Heart left ventricle (tissue), 16 donors: Measurements from ENCODE around the gene EHF. TPM values are rescaled to one million over a fixed set of nuclear protein-coding genes. Genes with fewer than 3 reads are reported as not detected.
A peak's percentile ranks its signal among the peaks of the same experiment; 100 is the strongest.

Experiments used
- ATAC-seq, 4 donors: fragments of 200-7000 bp; cut with Tn5 transposase; one replicate each; pipeline ENCODE4 v1.9.1; 2020 to 2022; ENCODE audit warnings: moderate library complexity in 4 of 4, mild to moderate bottlenecking in 3 of 4, moderate number of reproducible peaks in 1 of 4
- DNase-seq, 5 donors: peaks; one replicate each; pipeline ENCODE4 v3.0.0-alpha.2; 2020
- H3K27ac ChIP-seq, 12 donors: fragments of 200-600 bp; sonication (generic) in 4 of 12; one replicate each; pipeline versions ENCODE4 v1.5.0 to v1.8.0; 2016 to 2022; ENCODE audit warnings: mild to moderate bottlenecking in 2 of 12
- H3K27me3 ChIP-seq, 9 donors: fragments of 200-600 bp; sonication (generic) in 2 of 9; one replicate each; pipeline versions ENCODE4 v1.5.1 to v1.8.0; 2016 to 2022; ENCODE audit warnings: mild to moderate bottlenecking in 3 of 9
- H3K36me3 ChIP-seq, 9 donors: fragments of 200-600 bp; sonication (generic) in 2 of 9; one replicate each; pipeline versions ENCODE4 v1.5.0 to v1.8.0; 2018 to 2022; ENCODE audit warnings: mild to moderate bottlenecking in 2 of 9
- H3K4me1 ChIP-seq, 12 donors: fragments of 200-600 bp; sonication (generic) in 4 of 12; one replicate each; pipeline versions ENCODE4 v1.5.0 to v1.8.0; 2016 to 2022; ENCODE audit warnings: mild to moderate bottlenecking in 3 of 12
- H3K4me3 ChIP-seq, 12 donors: fragments of 200-600 bp; sonication (generic) in 4 of 12; one replicate each; pipeline versions ENCODE4 v1.5.0 to v1.8.0; 2017 to 2022; ENCODE audit warnings: mild to moderate bottlenecking in 9 of 12, moderate library complexity in 4 of 12
- H3K9me3 ChIP-seq, 12 donors: fragments of 200-600 bp; sonication (generic) in 4 of 12; one replicate each; pipeline versions ENCODE4 v1.5.0 to v1.8.0; 2016 to 2022; ENCODE audit warnings: mild to moderate bottlenecking in 1 of 12
- CTCF ChIP-seq, 12 donors: fragments of 200-600 bp; sonication (generic) in 4 of 12; IDR thresholded peaks; one replicate each; pipeline versions ENCODE4 v1.5.0 to v1.8.0; 2018 to 2022; ENCODE audit warnings: antibody characterized with exemption in 12 of 12, mild to moderate bottlenecking in 5 of 12
- POLR2A ChIP-seq, 2 donors: fragments of 450-650 bp; IDR thresholded peaks; one replicate each; pipeline ENCODE4 v1.6.1; 2017; ENCODE audit warnings: antibody characterized with exemption in 2 of 2, mild to moderate bottlenecking in 2 of 2, moderate library complexity in 2 of 2
- WGBS, 4 donors: extraction: QIAGEN DNeasy Blood & Tissue Kit in 2 of 4; methylation state at CpG; one replicate each; pipeline versions ENCODE4 v1.1.5 to v1.1.7; 2013 to 2018; 5-methylcytosine and 5-hydroxymethylcytosine counted together
- intact Hi-C, 10 donors: fragments of 100-400 bp; cut with DNase I; formaldehyde crosslinking; loops; one replicate each; pipeline versions ENCODE4 v1.11.1 to v1.14.2; 2022
- polyA plus RNA-seq, 2 donors: library from polyadenylated mRNA; stranded (reverse); fragments of 200-250 nt; gene quantifications; one replicate each; pipeline ENCODE4 v1.2.3, GENCODE V29; 2013
- total RNA-seq, 9 donors: library from RNA; depleted of rRNA in 2 of 9; stranded (reverse); fragments of >200 nt in 2 of 9; fragmentation: NEBNext Ultra II Directional in 3 of 9; extraction: Animal tissue kit (Norgen Biotek cat#: 25700) in 3 of 9; gene quantifications; one replicate each; pipeline versions ENCODE4 v1.1.0 to v1.2.4, GENCODE V29; 2016 to 2023
- donor health status: ischemic (EF 13 %, LVEDD 7.1; RV severe dilation, severe dysfunction).
- donor health status: healthy with polysubstance abuse.
- donor health status: DM: no; HTN: yes; CAD: no.
- donor health status: DM: no; HTN: no; CAD: no.
- donor health status: ischemic (EF 25% LVEDD 6.9; RV normal size, moderate dysfunction).
- donor health status: ischemic (EF 25% LVEDD 5.7; RV mildly dilated, moderate dysfunction).
- donor health status: healthy.
- donor health status: DM: yes; HTN: yes; CAD: no.
- donor health status: ischemic (EF 35%, LVEDD 5.7; RV mildly dilated, moderate dysfunction).
- donor health status: nonischemic (EF 11% LVEDD 7.7; RV severe dilation, severe dysfunction).
- donor health status: DM: yes; HTN: yes; CAD: no.
- donor health status: PGD.
- donor health status: ischemic (EF 29% LVEDD 5.4; RV normal size, mild dysfunction).
- donor health status: nonischemic (EF 23%, LVEDD 6.1; RV moderate dilation, normal function).

Gene EHF
- total and polyA plus RNA-seq, 11 donors: 0.19 to 1.9 (median 0.67) TPM

- peaks cover 0 to 8% (median 0%) of the 10 kb centered on the region in 12 donors for H3K4me1 ChIP-seq
- TF ChIP-seq CTCF (IDR thresholded peaks at IDR 0.05): no peak
- TF ChIP-seq POLR2A (IDR thresholded peaks at IDR 0.05): no peak
- no peaks in the 10 kb centered on the region for H3K27me3 ChIP-seq
- no peak overlapping the region for H3K27ac ChIP-seq
- intact Hi-C loops: no loop called here
- DNase-seq: no peak
- WGBS, 4 donors: 69 to 85% (median 78%) methylated on average over 3 of the region's 3 CpGs
- no peaks in the 10 kb centered on the region for H3K9me3 ChIP-seq
- no peaks in the 10 kb centered on the region for H3K36me3 ChIP-seq
- ATAC-seq: no peak
- no peak overlapping the region for H3K4me3 ChIP-seq
Observed at GRCh38 chr11:34638897-34639296, 18.0 kb downstream of the EHF start.

- WGBS, 4 donors: 77 to 85% (median 83%) methylated on average over 4 of the region's 4 CpGs
- Histone ChIP-seq H3K9me3 (no peaks in the 10 kb centered on the region), H3K4me3 (no peak overlapping the region), H3K27ac (no peak overlapping the region), H3K36me3 (no peaks in the 10 kb centered on the region), H3K27me3 (no peaks in the 10 kb centered on the region), H3K4me1 (peaks cover 0 to 6% (median 0%) of the 10 kb centered on the region in 12 donors)
- no peak for TF ChIP-seq CTCF (IDR thresholded peaks at IDR 0.05)
- no peak for TF ChIP-seq POLR2A (IDR thresholded peaks at IDR 0.05)
- no peak for ATAC-seq
- intact Hi-C loops: no loop called here
- DNase-seq: no peak
Observed at GRCh38 chr11:34639545-34639944, 18.7 kb downstream of the EHF start.

GRCh38 chr11:34640050-34640923 is 19.4 kb downstream of the EHF start:
- Histone ChIP-seq H3K9me3 (no peaks in the 10 kb centered on the region), H3K27me3 (no peaks in the 10 kb centered on the region), H3K4me3 (no peak overlapping the region), H3K27ac (no peak overlapping the region), H3K4me1 (peaks cover 0 to 6% (median 0%) of the 10 kb centered on the region in 12 donors), H3K36me3 (no peaks in the 10 kb centered on the region)
- 79 to 86% (median 84%) methylated on average over 8 of the region's 8 CpGs for WGBS, 4 donors
- TF ChIP-seq POLR2A (IDR thresholded peaks at IDR 0.05): no peak
- TF ChIP-seq CTCF (IDR thresholded peaks at IDR 0.05): no peak
- intact Hi-C loops: no loop called here
- ATAC-seq: peak in 1 of 4 donors; percentile 35
- DNase-seq: no peak

- 74 to 88% (median 77%) methylated on average over 2 of the region's 2 CpGs for WGBS, 4 donors
- no peak overlapping the region for H3K27ac ChIP-seq
- DNase-seq (no peak), ATAC-seq (no peak)
- intact Hi-C loops: no loop called here
- no peaks in the 10 kb centered on the region for H3K9me3 ChIP-seq
- H3K4me1 ChIP-seq: peaks cover 0 to 6% (median 0%) of the 10 kb centered on the region in 12 donors
- no peaks in the 10 kb centered on the region for H3K27me3 ChIP-seq
- H3K36me3 ChIP-seq: no peaks in the 10 kb centered on the region
- no peak for TF ChIP-seq CTCF (IDR thresholded peaks at IDR 0.05)
- no peak for TF ChIP-seq POLR2A (IDR thresholded peaks at IDR 0.05)
- H3K4me3 ChIP-seq: no peak overlapping the region
Observed at GRCh38 chr11:34640924-34641275, 20.0 kb downstream of the EHF start.
